Embryonic facial prominence (tissue), 1 donor: ENCODE measurements around the gene KLK7.
"Not testable (repeated sequence)": the region's sequence is repeated elsewhere in the genome, so short reads cannot be mapped to it uniquely, and the experiment has no call there.

Experiments used
- DNase-seq: peaks from one replicate; pipeline ENCODE4 v3.0.0-alpha.2; 2016; ENCODE audit errors: extremely low spot score

KLK7 gene

DNA sequence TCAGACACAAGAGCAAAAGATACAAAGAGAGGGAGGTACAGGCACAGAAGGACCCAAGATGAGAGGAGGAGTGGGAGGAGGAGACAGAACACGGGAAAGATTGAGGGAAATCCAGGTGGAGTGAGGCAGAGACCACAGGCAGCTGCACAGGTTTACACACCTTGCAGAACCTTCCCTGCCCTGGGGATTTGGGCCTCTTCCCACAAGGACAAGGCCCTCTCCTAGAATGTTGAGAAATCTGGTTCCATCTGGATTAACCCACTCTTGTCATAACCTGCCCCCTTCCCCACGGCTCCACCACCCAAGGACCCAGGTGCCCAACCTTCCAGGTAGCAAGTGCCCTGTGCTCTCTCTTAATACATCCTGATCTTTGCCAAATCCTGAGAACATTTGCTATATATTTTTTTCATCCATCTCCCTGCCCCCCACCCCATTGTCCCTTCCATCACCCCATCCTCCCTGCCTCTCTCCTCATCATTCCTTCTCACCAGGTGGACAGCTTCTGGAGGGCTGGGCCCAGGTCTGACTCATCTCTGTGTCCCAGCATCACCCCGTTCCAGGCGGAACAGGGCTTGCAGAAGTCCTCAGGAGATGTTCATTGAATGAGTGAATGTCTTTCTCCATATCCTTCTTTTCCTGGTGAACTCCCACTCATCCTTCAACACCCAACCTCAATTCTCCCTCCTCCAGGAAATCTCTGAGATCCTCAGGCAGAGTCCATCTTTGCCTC, 26.5 kb upstream of the KLK7 start:
- DNase-seq, result no peak

DNA sequence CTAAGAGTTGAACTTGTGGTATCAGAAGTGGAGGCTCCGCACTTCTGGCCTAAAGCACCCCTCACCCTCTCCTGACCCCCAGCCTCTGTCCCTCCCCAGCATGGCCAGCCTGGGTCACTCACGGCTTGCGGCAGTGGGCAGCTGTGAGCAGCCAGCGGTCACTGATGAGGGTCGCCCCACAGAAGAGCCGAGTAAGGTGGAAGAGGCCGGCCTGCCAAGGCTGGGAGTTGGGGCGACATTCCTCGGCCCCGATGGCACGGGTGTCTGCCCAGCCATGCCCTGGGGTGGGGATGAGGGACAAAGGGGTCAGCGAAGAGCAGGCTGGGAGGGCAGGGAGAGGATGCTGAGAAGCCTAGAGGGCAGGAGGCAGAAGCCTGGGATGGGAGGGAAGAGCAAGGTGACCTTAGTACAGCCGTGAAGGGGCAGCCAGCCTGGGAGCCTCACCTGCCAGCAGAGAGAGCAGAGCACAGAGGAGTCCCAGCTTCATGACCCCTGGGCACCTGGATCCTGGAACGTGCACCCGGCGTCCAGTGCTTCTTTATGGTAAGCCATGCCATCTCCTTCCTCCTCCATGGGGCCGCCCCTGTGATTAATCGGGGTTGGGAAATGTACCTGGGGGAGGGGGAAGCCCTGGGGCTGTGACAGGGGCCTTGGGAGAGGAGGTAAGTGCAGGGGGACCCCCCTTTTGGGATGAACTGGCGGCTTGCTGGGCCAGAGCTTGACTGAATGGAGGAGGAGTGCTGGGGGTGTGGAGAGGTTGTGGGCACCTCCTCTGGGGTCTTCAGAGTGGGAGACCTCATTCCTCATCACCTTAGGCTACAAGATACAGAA, 25.6 kb upstream of the KLK7 start:
- DNase-seq, result no peak

DNA sequence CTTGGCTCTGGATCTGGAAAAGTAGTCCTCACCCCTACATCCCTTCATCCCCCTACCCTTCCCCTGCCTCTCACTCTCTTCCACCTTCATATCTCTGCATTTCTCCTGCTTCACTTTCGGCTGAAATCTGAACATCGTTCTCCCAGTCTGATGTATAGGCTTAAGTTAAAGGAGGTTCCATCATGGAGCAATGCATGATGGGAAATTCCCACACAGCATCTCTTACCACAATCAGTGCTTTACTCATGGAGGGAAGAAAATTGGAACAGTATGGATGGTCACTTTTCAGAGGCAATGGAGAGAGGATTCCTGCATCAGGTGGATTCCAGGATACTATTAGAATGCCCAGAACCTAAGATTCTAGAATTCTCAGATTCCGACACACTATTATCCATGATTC, 23.8 kb upstream of the KLK7 start:
- DNase-seq, result no peak

DNA sequence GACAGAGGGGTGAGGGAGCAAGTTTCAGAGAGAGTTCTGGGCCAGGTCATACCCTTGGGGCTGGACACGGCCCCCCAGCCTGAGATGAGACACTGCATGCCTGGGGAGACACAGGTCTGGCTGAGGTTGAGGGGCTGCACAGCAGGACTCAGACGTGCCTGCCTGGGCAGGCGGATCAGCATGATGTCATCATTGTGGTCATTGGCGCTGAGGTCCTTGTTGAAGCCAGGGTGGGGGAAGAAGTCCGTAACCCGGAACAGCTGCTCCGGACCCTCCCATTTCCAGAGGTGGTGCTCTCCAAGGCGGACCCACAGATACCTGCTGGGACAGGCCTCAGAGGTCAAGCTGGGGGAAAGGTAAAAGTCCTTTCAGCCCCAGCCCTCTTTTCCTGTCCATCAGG, 22.7 kb upstream of the KLK7 start:
- no peak for DNase-seq

DNA sequence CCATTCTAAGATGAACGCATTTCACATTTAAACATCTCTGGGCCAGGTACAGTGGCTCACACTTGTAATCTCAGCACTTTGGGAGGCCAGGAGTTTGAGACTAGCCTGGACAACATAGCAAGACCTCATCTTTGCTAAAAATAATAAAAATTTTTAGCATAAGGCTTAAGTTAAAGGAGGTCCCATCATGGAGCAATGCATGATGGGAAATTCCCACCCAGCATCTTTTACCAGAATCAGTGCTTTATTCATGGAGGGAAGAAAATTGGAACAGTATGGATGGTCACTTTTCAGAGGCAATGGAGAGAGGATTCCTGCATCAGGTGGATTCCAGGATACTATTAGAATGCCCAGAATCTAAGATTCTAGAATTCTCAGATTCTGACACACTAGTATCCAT, 21.5 kb upstream of the KLK7 start:
- DNase-seq, result no peak

DNA sequence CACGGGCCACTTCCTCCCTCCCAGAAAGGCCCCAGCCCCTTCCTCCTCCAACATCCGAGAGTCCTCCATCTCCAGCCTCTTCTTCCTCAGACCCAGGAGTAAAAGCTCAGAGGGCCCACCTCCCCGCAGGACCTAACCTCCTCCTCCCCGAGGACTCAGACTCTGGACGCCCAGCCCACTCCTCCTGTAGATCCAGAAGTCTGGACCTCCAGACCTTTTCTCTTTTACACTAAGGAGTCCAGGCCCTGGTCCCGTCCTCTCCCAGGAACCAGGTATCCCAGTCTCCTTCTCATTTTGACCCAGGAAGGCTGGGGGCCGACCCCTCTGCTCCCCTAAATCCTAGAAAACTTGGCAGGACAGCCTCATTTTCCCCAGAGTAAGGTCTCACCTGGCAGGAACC, 19.6 kb upstream of the KLK7 start:
- no peak for DNase-seq

DNA sequence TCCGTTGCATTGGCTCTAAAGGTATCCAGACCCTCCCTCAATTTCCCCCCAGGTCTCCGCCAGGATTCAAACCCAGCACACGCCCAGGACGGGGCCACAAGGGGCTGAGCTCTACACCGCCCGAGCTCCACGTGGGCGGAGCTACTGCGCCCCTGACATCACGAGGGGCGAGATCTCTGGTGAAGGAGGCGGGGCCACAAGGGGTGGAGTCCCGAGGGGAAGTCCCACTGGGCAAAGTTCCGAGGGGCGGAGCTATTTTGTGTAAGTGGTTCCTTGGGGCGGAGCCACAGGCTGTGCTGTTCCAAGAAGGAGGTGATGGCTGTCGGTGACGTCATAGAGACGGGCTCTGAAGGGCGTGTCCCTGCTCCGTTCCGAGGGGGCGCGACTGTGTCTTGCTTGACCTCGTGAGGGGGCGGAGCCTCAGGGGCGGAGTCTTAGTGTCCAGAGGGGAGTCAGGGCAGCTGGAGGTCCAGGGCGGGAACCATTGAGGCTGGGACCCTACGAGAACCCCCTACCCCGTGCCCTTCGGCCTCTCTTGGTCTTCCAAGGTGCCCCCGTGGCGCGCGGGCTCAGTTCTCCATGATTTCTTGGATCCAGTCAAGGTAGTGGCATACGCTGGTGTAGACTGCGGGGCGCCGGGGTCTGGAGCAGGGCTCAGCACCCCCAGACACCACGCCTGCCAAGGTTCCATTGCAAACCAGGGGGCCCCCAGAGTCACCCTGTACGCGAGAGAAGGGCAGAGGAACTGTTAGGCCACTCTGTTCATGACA, 19.0 kb upstream of the KLK7 start:
- DNase-seq, result no peak

DNA sequence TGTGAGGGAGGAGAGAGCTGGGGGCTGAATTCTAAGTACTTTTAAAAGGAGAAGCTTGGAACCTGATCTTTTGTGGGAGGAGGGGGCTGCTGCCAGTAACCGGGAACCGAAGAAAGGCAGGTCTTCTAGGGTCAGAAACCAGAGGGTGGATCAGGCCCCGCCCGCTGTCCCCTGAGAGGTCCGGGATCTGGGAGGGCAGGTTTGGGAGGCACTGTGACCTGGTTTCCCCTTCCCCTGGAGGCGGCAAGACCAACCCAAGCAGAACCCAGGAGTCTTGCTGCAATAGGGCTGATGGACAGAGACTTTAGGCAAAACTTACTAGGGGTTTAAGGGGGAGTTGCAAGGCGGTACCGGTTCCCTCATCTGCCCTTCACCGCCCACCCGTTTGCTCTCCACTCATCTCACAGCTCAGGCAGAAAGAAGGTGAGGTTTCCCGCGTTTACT, 18.4 kb upstream of the KLK7 start:
- DNase-seq, result no peak

DNA sequence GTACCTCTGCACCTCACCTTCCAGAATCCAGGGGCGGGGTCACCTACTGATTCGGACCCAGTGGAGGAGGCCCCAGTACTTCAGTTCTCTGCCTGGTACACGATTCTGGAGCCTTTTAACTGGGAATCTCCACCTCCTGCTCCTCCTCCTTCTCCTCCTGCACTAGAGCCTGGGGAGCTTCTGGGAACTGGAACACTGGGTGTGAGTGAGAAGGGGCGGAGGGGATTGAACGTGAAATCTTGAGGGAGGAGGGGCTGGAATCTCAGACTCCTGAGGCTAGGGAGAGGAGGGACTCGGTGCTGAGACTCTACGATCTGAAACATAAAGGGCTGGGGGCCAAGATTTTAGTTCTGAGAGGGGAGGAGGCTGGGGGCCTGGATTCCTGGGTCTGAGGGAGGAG, 17.8 kb upstream of the KLK7 start, which contains the start of gene KLK8:
Gene KLK8, minus strand, starts transcription at position 90 of the 400 bp plus-strand sequence. CDS start 437 bp downstream, outside the sequence.
- DNase-seq, result no peak

DNA sequence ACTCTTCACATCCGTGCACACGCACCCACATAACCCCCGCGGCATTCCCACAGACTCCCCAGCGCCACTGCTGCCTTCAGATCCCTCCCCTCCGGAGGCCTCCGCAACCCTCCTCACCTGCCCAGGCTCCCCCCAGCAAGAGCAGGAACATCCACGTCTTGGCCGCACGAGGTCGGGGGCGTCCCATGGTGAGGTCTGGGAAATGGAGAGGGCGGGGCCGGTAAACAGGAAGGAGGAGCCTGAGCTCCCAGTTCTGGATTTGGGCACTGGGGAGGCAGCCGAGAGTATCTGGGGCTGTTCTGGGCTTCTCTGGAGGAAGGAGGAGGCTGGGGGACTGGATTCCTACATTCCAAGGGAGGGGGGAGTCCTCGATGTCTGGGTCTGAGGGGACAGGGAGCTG, 17.3 kb upstream of the KLK7 start:
- no peak for DNase-seq

DNA sequence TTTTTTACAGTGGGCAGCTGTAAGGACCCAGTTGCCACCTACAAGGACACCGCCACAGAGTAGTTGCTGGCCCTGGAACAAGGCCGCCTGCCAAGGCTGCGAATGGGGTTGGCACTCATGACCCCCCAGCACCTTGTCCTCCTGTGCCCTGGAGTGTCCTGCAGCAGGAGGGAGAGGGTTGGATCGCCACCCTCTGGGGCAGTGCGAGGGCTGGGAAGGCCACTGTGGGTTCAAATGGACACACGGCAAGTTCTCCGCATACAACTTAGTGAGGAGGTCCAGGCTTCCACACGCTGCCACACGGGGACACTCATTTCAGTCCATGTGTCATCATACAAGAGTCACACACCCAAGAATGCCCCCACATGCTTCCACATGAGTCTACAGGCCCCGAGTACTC, 16.7 kb upstream of the KLK7 start:
- no peak for DNase-seq

DNA sequence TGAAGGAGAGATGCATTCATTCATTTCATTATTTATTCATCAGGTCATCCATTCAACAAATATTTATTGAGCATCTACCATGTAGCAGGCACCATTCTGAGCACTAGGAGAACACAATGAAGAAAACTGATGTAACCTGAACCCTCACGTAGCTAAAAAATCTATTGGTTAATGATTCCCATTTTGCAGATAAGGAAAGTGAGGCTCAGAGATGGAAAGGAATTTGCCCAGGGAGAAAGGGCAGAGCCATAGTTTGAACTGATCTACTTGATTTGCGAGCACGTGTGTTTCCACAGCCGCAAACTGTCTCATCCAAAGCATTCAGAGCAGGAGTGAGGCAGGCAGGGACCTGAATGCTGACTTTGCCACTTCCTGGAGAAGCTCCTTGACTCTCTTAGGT, 15.0 kb upstream of the KLK7 start:
- DNase-seq, result no peak

DNA sequence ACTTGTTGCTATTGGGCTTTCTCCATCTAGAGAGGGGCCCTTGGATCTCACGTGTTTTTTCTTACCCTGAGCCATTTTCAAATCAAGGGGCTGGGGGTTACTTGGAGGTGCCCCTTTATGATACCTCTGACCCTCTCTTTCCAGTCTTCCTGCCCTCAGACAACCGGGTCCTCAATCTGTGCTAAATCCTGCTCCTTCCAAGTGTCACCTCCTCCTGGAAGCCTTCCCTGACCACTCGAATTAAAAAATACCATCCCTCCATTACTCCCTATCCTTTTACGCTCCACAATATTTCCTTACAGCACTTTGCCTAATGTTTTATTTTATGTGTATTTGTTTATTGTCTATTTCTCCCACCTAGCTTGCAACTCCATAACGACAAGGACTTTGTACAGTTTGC, 14.3 kb upstream of the KLK7 start:
- DNase-seq, result no peak

DNA sequence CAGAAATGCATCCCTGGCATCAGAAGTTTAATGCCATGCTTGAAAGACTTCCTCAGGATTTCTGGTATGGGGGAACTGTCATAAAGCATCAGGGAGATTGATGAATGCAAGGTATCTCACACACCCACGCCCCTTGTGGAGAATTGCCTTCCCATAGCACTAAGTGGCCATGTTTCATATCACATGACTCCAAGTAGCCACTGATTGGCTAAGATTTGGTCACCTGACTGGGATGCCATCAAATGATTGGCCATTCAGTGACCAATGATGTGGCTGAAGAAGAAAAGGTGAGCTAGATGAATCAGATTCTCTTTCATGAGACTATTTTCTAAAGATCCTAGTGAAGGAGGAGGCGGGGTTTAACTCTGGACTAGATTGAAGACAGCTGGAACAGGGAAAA, 10.4 kb upstream of the KLK7 start:
- no peak for DNase-seq

DNA sequence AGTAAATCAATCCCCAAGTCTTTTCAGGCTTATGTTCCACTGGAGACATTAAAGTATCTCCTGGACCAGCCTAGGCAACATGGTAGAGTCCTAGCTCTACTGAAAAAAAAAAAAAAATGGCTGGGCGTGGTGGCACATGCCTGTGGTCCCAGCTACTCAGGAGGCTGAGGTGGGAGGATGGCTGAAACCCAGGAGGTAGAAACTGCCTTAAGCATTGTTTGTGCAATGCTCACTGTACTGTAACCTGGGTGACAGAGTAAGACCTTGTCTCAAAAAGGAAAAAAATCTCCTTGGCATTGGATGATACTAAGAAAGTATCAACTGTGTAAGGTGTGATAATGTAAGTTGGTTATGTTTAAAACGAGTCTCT, 8.9 kb upstream of the KLK7 start:
- no peak for DNase-seq

DNA sequence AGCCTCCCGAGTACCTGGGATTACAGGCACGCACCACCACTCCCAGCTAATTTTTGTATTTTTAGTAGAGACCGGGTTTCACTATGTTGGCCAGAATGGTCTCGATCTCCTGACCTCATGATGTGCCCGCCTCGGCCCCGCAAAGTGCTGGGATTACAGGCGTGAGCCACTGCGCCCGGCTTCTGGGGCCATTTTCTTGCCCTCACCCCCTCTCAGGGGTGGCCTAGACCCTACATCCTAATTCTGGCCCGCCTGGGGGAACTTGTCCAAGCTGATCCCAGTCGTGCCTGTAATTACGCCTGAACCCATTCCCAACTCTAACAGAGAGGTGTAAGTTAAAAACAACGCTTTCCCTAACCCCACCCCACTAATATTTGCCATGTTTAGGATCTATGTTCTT, 699 bp upstream of the KLK7 start:
- DNase-seq, result not testable (repeated sequence)

DNA sequence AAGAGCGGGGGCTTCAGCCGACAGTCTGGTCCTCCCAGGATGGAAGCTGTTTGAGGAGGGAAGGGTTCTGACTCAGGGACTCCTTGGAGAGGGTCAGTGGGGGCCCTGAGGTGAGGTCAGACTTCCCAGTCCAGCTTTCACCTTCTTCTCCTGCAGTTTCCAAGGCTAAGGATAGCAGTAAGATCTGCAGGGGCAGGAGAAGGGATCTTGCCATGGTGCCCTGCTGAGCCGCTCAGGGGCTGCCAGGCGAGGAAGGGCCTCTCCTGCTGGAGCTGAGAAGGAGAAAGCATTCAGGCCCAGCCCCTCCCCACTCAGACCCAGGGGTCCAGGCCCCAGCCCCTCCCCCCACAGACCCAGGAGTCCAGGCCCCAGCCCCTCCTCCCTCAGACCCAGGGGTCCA, 1.5 kb downstream of the KLK7 start:
- no peak for DNase-seq

DNA sequence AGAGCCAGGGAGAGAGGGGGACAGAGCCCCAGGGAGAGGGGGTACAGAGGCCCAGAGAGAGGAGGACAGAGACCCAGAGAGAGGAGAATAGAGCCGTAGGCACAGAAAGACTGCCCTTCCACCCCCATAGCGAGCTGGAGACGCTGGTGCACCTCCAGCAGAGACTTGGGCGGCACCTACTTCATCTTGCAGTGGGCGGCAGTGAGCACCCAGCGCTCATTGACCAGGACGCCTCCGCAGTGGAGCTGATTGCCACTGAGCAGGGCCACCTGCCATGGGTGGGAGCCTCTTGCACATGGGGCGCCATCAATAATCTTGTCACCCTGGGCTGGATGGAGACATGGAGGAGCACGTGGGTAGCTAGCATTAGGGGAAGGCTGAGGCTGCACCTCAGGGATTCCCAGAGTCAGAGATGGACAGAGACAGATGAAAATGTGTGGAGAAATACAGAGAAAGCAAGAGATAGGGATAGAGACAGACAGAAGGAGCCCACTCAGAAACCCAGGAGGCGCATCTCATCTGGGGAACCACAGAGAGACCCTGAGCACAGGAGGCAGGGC, 2.0 kb downstream of the KLK7 start:
- no peak for DNase-seq

DNA sequence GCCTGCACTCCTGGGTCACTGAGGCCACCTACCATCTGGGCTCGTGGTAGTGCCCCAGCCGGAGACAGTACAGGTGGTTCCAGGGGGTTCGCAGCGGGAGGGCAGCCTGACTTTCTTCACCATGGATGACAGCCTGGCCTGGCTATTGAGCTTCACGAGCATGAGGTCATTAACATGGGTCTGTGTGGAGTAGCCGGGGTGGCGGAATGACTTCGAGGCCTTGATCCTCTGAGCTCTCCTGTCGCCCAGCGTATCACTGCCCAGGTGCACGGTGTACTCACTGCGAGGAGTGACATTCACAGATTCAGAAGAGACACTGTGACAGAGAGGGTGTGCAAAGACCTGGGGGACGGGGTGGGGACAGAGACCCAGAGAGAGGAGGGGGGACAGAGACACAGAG, 3.5 kb downstream of the KLK7 start:
- DNase-seq, result no peak

DNA sequence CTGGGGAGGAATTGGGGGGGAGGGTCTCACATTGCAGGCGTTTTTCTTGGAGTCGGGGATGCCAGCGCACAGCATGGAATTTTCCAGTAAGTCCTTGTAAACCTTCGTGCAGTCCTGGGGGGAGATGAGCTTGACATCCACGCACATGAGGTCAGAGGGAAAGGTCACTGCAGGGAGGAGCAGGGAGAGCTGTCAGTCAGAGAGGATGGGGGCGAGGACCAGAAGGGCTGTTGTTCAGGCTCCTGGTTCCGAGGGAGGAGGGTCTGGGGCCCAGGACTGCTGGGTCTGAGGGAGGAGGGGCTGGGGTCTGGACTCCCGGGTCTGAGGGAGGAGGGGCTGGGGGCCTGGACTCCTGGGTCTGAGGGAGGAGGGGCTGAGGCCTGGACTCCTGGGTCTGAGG, 4.0 kb downstream of the KLK7 start:
- no peak for DNase-seq

DNA sequence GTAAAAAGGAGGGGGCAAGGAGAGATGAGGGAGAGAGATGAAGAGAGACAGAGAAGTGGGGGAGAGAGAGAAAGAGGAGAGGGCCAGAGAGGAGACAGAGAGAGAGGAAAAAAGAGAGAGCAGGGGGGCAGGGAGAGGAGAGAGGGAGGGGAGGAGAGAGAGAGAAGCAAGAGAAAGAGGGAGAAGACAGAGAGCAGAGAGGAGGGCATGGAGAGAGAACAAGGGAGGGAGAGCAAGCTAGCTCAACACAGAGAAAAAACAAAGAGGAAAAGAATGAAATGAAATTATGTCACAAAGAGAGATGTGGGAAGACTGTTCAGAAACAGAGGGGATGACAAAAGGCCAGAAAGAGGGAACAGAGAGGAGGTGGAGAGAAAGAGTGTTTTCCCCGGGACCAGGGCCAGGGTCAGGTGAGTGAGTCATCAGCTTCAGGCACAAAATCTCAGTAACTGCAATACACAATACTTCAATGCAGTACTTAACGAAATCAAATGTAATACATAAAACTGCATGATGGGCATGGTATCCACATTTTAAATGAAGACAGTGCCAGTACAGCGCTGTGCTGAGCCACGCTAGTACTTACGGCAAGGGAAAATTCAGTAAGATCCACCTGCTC, 4.8 kb downstream of the KLK7 start:
- no peak for DNase-seq

DNA sequence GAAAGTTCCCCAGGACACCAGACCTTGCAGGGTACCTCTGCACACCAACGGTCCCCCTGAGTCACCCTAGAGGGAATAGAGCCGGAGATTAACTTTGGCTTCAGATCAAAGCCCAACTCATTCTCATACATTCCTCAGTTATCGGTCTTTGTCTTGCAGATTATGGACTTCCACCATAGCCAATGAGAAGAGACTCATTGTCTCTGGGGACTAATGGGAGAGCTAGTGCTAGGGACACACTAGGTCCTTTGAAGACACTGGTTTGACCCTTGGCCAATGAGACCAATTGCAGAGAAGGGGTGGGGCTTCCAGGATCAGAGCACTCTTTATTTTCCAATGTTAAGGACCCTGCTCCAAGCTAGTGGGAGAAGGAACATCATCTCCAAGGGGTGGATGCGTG, 6.1 kb downstream of the KLK7 start:
- DNase-seq, result no peak
